HG03139 (cell line): Measurements from ENCODE around the gene DNM1.

Experiments used
- ATAC-seq: cut with Tn5 transposase; IDR thresholded peaks from one replicate; pipeline ENCODE4 v1.9.1; 2021; ENCODE audit not compliant: unreplicated experiment

The DNM1 gene

DNA sequence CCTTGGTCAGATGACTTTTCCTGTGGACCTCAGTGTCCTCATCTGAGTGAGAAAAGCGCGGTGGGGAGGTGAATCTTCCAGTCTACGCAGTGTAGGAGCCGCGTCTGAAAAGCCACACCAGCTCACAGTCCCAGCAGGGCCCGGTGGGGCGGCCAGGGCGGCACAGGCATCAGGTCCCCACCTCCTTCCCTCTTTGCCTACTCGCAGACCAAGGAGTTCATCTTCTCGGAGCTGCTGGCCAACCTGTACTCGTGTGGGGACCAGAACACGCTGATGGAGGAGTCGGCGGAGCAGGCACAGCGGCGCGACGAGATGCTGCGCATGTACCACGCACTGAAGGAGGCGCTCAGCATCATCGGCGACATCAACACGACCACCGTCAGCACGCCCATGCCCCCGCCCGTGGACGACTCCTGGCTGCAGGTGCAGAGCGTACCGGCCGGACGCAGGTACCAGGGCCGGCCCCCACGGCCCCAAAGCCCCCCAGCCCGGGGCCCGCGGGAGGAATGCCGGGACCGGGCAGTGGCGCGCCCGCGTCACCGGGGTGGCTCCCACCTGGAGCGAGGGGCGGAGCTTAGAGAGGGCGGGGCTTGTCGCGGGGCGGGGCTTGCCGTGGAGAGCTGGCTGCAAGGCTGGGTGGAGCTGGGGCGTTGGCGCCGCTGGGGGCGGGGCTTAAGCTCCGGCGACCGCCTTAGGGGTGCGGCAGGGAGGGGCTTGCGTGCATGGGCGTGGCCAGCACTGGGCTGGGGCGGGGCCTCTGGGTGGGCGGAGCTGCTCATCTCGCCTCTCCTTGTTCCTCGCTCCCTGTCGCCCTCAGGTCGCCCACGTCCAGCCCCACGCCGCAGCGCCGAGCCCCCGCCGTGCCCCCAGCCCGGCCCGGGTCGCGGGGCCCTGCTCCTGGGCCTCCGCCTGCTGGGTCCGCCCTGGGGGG is 47.0 kb downstream of the DNM1 start:
- ATAC-seq: peak; percentile 72

DNA sequence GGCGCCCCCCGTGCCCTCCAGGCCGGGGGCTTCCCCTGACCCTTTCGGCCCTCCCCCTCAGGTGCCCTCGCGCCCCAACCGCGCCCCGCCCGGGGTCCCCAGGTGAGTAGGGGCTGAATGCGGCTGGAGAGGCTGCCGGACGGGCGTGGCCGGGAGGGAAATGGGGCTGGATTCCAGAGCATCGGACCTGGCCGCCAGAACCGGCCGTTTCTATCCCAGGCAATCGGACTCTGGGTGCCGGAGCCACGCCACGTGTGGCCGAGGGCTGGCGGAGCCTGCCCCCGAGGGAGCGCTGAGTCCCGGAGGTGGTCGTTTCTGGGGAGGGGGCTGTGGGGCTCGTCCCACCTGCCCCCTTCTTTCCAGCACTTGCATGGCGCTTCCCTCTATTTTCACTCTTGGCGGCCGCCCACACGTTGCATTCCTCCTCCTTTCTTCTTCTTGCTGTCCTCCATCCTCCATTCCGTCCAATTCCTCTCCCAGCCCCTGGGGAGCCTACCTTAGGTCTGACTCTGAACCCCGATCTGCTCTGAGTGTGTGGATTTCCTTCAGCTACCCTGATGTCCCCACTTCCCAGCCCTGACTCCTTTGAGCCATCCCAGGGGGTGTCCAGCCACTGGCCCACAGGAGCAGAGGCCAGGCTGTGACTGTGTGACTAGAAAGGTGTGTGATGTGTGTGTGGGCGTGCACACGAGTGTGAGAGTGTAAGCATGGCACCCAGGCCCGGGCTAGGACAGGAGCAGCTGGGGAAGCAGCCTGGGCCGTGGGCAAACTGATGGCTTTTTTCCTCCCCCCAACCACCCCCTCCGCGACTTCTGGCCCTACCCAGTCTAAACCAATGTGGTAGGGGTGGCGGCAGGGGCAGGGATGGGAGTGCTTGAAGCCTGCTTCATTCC is 47.9 kb downstream of the DNM1 start:
- no peak for ATAC-seq

DNA sequence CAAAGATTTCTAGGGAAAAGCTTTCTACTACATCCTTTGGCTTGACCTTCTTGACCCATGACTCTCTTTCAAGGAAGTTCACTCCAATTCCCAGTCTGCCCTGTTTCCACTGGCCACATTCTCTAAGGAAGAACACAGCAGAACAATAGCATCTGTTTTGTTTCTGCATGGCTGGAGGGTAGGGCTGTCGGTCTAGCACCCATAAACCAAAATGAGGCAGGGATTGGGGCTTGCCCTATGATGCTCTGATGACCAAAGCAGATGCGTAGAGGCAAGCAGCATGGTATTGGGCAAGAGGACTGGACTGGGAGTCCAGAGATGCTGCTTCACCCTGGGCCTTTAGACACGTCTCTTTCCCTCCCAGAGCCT is 48.5 kb downstream of the DNM1 start:
- no peak for ATAC-seq

DNA sequence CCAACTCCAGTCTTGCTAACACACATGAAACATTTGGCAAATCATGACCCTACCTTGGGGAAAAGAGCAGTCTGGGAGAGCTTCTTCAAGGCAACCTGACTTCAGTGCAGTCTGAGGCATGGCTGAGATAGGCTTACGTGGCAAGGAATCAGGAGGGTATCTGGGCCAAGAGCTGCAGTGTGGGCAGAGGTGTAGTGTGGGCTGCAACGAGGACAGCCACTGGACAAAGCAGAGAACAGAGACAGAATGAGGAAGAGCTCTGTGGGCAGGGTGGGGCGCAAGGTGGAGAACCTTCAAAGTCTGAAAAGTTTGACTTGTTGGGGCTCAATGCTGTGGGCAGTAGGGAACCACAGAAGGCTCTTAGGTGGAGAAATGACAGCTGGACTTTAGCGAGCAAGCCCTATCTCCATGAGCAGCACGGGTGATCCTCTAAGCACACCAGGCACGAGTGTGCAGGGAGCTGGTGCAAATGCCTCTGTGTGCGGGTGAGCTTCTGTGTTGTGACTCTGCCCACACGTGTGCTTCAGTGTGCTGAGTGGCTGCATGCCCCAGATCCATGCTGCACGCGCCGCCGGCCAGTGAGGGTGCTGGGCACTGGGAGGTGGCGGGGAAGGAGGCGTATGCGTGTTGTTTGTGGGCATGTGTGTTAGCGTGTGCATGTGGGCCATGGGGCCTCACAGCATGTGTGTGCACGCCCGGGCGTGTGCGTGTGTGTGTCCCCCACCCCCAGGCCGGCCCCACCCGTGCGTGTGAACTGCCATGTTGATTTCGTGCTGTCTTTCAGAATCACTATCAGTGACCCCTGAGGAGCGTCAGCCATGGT is 49.3 kb downstream of the DNM1 start:
- no peak for ATAC-seq

DNA sequence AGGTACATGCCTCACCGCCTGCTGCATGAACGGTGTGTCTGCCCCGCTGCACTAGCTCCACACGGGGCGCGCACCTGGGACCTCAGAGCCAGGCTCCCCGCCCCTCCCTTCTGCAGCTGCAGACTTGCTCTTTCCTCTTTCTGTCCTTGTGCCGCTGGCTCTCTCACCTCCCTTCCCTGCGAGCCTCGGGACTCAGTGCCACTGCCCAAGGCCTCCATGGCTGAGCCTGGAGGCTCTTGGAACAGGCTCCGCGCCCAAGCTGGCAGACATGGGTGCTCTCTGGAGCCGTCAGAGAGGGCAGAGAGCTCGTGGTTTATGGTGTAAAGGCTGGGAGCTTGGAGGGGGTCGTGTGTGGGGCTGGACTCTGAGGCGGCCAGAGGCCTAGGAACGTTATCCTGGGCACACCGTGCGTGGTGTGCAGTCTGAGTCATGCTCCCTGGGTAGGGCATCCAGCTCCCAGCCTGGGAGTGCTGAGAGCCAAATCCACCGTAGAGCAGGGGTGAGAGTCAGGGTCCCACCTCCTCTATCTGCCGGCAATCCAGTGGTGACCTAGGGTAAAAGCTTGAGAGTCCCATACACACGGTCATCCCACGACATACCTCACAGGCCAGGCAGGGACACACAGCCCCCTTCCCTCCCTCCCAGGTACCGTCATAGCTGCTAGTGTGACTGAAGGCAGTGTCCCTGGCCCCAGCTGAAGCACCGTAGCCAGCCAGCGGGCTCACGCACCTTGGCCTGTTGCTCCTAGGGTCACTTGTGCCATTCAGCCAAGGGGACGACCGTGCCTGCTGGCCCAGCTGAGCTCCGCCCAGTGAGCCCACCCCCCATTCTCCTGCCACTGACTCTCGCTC is 50.2 kb downstream of the DNM1 start:
- ATAC-seq: no peak

DNA sequence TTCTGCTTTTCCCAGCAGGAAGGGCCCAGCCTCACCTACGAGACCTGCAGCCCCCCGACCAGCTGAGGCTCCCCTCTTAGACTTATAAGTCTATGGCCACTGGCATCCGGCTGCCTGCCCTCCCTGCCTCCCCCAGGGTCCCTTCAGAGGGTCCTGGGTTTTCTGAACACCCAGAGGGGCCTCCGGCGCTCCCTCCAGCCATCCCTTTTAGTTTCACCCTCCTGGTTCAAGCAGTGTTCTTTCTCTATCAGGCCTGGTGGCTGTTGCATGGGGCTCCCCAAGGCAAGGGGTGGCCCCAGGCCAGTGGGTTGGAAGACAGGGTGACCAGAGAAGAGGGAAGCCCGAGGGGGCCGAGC is 50.8 kb downstream of the DNM1 start:
- no peak for ATAC-seq

DNA sequence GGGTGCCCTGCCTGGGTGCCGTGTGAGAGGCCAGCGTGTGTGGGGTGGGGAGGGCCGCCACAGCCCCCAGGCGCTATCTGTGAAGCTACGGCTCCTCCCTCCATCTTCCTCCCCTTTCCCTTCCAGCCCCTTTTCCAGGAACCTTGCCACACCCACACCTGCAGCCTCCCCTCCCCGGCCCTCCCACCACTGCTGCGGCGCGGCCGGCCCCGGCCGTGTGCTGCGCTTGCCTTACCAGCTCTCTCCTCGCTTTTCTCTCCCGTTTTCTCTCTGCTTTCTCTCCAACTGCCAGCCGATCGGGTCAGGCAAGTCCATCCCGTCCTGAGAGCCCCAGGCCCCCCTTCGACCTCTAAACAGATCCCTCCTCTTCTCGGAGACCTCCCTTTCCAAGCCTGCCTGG is 51.2 kb downstream of the DNM1 start:
- ATAC-seq: no peak

DNA sequence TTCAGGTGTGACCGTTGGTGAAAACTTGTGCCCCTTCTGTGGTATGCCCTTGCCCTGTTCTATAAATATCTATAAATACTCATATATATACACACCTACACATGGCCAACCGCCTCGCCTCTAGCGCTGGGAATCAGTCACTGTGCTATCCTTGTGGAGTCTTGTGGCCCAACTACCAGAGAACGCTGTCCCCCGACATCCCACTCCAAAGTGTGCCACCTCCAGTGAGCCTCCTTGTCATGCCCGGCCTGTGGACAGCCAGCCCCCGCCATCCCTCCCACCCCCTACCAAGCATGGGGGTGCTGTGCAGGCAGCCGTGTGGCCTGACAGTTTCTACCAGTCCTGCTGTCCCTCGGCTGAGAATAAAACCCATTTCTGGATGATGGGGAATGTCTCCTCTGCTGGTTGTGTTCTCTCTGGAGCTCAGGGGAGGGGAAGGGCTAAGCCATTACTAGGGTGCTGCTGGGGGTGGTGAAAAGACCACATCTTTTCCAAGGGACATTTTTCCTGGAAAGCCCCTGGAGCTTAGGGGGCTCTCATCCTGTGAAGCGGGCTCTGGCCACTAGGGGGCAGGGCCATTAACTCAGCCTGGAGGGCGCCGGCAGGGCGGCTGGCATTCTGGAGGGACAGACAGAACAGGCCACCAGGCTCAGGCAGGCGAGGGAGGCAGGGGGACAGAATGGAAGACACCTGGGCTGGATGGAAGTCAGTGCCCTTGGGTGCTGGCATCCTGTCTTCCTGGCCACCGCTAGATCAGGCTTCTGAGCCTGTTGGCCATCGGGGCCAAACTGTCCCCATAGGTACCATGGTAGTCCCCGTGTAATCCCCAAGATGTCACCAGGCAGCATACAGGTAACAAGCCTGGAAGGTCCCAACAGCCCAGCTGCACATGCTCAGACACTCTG is 51.9 kb downstream of the DNM1 start:
- no peak for ATAC-seq

DNA sequence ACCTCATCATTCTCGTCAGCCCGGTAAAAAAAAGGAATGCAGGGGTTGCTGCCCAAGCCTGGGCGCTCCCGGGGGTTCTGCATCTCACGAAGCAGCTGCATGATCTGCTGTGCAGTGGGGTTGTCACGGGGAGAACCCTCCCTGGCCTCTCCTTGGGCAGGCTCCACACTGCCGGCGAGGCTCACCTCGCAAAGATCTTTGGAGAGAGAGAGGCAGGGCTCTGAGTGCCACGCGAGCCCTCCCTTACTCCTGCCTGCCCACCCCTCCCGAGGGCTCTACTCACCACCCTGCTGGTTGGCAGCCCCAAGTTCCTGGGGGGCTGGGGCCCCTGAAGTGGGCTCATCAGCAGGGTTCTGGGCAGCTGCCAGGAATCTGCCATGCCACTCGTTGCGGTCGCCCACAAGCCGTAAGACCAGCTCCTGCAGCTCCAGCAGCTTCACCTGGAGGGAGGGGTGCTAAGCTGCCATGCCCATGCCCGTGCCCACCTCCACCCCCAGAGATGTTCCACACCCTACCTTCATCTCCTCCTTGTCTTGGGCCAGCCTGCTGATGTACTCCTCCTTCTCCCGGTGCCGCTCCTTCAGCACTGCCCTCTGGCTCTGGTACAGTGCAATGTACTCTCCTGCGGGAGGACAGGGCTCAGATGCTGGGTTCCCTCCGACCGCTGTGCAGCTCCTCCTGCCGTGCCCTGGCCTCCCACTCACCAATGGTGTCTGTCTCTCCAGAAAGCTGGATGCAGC is 54.1 kb downstream of the DNM1 start:
- ATAC-seq: no peak

DNA sequence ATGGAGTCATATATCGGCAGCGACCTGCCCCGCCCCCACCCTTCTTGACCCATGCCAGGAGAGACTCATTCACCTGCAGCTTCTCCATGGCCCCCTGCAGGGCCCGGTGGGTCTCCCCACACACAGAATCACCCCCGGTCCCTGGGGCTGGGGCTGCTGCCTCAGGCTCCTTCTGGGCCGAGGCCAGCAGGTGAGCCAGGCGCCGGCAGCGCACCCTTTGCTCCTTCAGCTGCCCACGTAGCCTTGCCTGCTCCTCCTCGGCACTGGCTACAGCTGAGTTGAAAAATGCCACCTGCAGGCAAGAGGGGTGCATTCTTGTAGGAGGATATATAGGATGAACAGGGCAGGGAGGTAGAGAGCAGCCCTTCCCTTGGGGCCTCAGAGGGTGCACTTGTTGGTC is 54.7 kb downstream of the DNM1 start:
- ATAC-seq: no peak

DNA sequence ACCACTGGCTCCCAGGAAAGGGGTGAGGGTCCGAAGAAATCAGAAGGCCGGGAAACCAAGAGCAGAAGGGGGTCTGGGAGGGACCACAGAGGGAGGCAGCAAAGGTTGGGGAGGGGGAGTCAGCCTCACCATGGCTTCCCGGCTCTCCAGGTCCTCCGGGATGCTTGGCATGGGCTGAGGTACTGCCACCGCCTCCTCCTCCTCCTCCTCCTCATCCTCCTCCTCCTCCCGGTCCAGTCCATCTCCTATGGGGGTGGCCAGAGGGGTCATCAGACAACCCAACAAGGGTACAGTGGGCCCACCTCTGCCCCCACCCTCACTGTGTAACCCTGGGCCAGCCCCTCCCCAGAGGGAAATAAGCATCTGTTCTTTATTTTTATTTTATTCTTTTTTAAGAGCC is 55.1 kb downstream of the DNM1 start:
- no peak for ATAC-seq

DNA sequence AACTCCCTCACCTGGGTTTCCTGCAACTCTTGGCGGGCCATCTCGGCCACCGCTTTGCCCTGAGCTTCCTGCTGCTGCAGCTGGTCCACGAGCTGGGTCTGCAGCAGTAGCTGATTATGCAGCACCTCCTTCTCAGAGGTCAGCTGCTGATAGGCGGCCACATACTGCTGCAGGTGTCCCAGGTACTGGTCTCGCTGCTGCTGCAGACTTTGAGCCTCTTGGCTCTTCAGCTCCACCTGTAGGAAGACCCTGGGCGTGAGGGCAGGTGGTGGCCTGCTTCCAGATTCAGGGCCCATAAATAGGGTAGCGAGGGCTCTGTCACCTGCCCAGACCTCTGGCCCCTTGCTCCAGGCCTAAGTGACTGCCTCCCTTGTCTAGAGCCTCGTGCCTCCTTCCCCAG is 56.0 kb downstream of the DNM1 start:
- ATAC-seq: no peak

DNA sequence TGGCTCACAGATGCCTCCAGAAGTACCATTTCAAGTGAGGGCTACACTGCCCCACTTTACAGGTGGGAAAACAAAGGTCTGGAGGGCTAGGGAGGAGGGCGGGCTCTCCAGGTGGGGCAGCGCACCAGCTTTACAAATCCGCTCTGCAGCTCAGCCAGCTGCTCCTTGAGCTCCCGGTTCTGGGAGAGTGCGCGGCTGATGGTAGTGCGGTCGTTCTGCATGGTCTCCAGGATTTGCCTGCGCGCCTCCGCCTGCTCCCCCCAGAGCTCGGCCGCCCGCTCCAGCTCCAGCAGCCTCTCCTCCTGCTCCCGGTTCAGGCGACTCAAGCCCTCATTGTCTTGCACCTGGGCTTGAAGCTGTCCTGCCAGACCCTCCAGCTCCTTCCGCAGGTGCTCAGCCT is 57.2 kb downstream of the DNM1 start:
- no peak for ATAC-seq

DNA sequence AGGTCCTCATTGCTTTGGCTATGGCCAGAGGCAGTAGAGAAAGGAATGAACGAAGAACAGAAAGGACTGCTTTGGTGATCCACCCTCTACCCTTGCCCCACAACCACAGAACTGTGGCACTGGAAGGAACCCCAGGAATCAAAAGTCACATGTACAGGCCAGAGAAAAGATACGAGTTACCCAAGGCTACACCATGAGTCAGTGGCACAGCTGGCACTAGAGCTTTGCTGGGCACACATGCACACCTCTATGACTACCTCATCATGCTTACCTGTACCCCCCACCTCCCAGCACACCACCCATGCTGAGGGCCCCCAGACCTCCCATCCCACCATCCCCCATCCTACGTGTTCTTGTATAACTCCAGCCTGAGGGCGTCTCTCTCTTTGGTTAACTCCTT is 59.5 kb downstream of the DNM1 start:
- no peak for ATAC-seq

DNA sequence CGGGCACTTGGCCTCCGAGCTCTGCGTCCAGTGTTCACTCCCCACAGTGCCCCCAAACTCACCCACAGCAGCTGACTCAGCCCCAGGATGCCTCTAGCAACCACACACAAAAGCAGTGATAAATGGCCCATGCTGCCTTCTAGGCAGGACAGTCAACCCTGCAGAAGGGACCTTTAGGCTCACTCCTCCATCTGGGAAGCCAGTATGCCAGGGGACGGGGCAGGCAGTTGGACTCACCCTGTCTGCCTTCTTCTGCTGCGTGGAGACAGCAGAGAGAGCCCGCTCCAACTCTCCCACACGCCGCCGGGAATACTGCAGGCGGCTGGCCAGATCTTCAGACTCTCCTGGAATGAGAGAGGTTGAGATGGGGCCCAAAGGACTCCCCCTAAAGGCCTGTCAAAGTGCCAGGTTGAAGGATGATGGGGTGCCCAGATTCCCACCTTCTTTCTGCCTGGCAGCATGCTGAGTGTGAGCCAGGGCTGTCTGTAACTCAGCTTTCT is 62.2 kb downstream of the DNM1 start:
- ATAC-seq: no peak

DNA sequence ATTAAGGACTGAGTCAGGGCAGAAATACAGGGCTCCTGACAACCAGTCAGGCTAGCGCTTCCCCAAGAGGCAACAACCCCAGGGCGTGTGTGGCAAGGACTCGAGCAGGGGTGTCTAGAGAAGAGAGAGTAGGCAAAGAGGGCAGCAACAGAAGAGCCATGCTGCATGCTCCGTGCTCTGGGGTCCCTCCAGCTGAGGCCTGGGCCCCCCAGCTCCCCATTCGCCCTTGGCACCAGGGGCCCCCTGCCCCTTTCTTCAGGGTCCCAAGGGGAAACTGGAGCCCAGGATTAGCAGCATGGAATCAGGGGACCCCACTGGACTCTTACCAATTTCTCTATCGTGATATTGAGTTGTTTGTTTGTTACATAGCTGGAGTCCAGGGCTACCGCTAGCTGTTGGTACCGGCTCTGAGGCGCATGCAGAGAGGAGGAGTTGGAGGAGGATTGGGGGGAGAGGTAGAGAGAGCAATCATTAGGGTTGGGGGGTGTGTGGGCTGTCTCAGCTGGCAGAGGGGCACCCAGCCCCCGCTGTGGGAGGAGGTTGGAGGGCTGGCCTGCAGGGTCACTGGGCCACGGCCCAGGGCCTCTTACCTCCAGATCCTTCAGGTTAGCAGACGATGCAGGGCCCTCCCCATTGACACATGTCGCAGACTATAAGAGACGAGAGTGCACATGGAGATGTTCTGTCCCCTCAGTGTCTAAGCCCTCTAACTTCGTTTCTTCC is 63.9 kb downstream of the DNM1 start:
- no peak for ATAC-seq

DNA sequence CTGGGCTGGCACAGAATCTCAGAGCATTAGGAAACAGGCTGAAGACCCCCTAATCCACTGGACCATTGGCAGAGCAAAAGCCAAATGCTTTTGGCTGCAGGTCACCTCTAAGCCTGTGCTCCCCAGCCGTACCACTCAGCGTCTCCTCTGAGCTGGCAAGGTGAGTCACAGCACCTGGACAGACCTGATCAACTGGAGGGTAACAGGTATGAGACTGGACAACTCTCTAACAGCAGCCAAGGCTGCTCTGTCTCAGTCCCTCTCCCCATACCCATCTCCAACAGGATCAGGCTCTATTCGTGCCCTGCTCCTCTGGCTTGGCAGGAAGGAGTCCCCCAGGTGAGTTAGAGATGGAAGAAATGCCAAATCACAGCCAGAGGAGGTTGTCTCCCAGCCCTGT is 67.9 kb downstream of the DNM1 start:
- ATAC-seq: no peak

DNA sequence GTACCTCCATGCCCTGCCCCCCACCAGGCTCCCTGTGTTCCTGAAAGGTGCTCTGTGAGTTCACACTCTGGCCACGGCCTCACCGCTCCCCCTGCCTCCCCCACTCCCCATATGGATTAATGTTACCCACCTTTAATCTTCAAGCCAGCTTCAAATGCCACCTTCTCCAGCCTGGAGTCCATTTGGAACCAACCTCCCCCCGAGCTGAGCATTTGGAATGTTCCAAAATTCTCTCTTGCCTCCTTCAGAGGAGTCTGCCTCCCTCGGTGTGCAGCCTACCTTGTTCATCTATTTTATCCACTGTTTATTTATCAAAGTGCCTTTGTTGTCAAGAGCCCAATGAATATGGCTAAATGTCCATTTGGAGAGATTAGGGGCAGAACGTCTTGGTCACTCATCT is 68.3 kb downstream of the DNM1 start:
- ATAC-seq: no peak
